Stomach (tissue), 4 donors: ENCODE results near the gene EBF3.

ENCODE experiments used
- EP300 ChIP-seq: sonication (generic); formaldehyde crosslinking; IDR thresholded peaks from one replicate; pipeline ENCODE4 v1.6.1; 2017; ENCODE audit warnings: antibody characterized with exemption
- POLR2A ChIP-seq, 4 donors: fragments of 450-650 bp; IDR thresholded peaks; one replicate each; pipeline ENCODE4 v1.6.1; 2016; ENCODE audit warnings: antibody characterized with exemption in 4 of 4, control low read depth in 2 of 4, mild to moderate bottlenecking in 1 of 4, moderate library complexity in 1 of 4
- POLR2AphosphoS5 ChIP-seq, 3 donors: sonication (generic); formaldehyde crosslinking; IDR thresholded peaks; one replicate each; pipeline ENCODE4 v1.6.1; 2016; ENCODE audit warnings: antibody characterized with exemption in 3 of 3
- TF ChIP-seq, protein P1 (sequence below), 7 experiments: fragments of 450-650 bp in 4 of 7; fragments of 200-600 bp in 3 of 7; sonication (generic) in 3 of 7; IDR thresholded peaks; one replicate each; pipeline ENCODE4 v1.5.1; 2016 to 2019; ENCODE audit warnings: antibody characterized with exemption in 7 of 7, control low read depth in 2 of 7, mild to moderate bottlenecking in 1 of 7

DNA sequence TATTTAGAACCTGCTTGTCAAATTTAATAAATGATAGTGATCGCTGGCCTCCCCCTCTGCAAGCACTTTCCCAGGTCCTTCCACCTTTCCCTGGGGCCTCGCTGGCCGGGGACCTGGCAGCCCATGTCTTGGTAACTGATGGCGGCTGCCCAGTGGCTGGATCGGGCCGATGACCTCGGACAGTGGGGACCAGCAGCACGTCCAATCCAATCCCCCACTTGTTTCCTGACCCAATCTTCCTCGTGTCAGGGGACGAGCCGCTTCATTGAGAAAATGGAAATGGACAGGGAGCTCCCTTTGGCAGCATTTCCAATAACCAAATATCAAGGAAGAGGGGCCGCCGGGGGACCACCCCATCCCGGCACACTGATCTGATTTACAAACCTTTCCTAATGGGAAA, 17.2 kb downstream of the EBF3 start:
- TF ChIP-seq, protein P1, sequence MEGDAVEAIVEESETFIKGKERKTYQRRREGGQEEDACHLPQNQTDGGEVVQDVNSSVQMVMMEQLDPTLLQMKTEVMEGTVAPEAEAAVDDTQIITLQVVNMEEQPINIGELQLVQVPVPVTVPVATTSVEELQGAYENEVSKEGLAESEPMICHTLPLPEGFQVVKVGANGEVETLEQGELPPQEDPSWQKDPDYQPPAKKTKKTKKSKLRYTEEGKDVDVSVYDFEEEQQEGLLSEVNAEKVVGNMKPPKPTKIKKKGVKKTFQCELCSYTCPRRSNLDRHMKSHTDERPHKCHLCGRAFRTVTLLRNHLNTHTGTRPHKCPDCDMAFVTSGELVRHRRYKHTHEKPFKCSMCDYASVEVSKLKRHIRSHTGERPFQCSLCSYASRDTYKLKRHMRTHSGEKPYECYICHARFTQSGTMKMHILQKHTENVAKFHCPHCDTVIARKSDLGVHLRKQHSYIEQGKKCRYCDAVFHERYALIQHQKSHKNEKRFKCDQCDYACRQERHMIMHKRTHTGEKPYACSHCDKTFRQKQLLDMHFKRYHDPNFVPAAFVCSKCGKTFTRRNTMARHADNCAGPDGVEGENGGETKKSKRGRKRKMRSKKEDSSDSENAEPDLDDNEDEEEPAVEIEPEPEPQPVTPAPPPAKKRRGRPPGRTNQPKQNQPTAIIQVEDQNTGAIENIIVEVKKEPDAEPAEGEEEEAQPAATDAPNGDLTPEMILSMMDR (IDR thresholded peaks at IDR 0.05), result no peak
- TF ChIP-seq POLR2A (IDR thresholded peaks at IDR 0.05) (no peak), POLR2AphosphoS5 (IDR thresholded peaks at IDR 0.05) (no peak), EP300 (no peak)
